K562 (cell line): Measurements from ENCODE around the gene ZNF586. TPM values are rescaled to one million over a fixed set of nuclear protein-coding genes. Genes with fewer than 3 reads are reported as not detected.

Source experiments
- ATAC-seq: fragments of 200-7000 bp; cut with Tn5 transposase; 3 replicates; pipeline ENCODE4 v1.9.1; 2020; ENCODE audit warnings: moderate library complexity
- BruUV-seq: library from RNA; stranded (reverse); fragments of 400-500 nt; replicated peaks from 2 replicates; lab custom pipeline; 2021; lab: Mats Ljungman, UMichigan
- CTCF ChIA-PET: fragments of 300-600 bp; formaldehyde crosslinking; extraction: SDS; loops from one replicate; lab custom pipeline; 2021; ENCODE audit warnings: low intra/inter-chr PET ratio; lab: Yijun Ruan, JAX
- POLR2A ChIA-PET: fragments of 300-600, 350-650 bp; sonication (Branson Sonifier 250); formaldehyde crosslinking; extraction: SDS; loops from one replicate; lab custom pipeline; 2021; ENCODE audit warnings: antibody characterized with exemption, inconsistent platforms; lab: Yijun Ruan, JAX
- DNase-seq, 4 experiments: peaks; one replicate each; pipeline versions ENCODE4 v3.0.0 to v3.0.0-alpha.2; 2011 to 2018; ENCODE audit warnings: low spot score in 3 of 4, mixed read lengths in 3 of 4; ENCODE audit errors: extremely low read depth in 1 of 4
- FAIRE-seq: peaks from 2 replicates; lab custom pipeline; 2011; peaks lifted over from hg19 to GRCh38; lab: Jason Lieb, UNC
- H2AFZ ChIP-seq: 2 replicates; pipeline ENCODE4 v1.6.0; 2011; ENCODE audit warnings: low read depth, low read length, control low read depth, inconsistent platforms
- H3K27ac ChIP-seq: fragments of 200-600 bp; 3 replicates; pipeline ENCODE4 v1.8.0; 2011; ENCODE audit warnings: low read depth, mild to moderate bottlenecking, control low read depth, inconsistent platforms, low read length, moderate library complexity, mixed read lengths; ENCODE audit errors: extremely low read depth
- H3K27me3 ChIP-seq, 2 experiments: fragments of 300-600 bp in 1 of 2; 2 replicates in 1 of 2; 3 replicates in 1 of 2; pipeline versions ENCODE4 v1.6.0 to v1.8.0; 2011; ENCODE audit warnings: inconsistent platforms in 2 of 2, low read length in 2 of 2, mild to moderate bottlenecking in 1 of 2, mixed read lengths in 1 of 2, moderate library complexity in 1 of 2; ENCODE audit not compliant: control insufficient read depth in 2 of 2, insufficient read depth in 2 of 2
- H3K36me3 ChIP-seq: fragments of 300-600 bp; 3 replicates; pipeline ENCODE4 v1.8.0; 2011; ENCODE audit warnings: mild to moderate bottlenecking, low read length, inconsistent platforms; ENCODE audit not compliant: control insufficient read depth, insufficient read depth
- H3K4me1 ChIP-seq, 2 experiments: fragments of 200-600 bp in 1 of 2; replicated peaks in 1 of 2; 2 replicates in 1 of 2; 3 replicates in 1 of 2; pipeline versions ENCODE4 v1.5.1 to v1.8.0; 2011; ENCODE audit warnings: inconsistent platforms in 2 of 2, low read length in 2 of 2, mild to moderate bottlenecking in 1 of 2, mixed read lengths in 1 of 2, moderate library complexity in 1 of 2; ENCODE audit not compliant: control insufficient read depth in 2 of 2, insufficient read depth in 2 of 2
- H3K4me2 ChIP-seq: 2 replicates; pipeline ENCODE4 v1.6.1; 2011; ENCODE audit warnings: low read length, control low read depth, inconsistent platforms, mixed read lengths; ENCODE audit not compliant: insufficient read depth
- H3K4me3 ChIP-seq: fragments of 200-600 bp; sonication (generic), shearing (Covaris generic); 2 replicates; pipeline ENCODE4 v1.5.1; 2016; ENCODE audit warnings: control low read depth, inconsistent platforms
- H3K79me2 ChIP-seq: fragments of 200-600 bp; 3 replicates; pipeline ENCODE4 v1.8.0; 2011; ENCODE audit warnings: low read length, inconsistent platforms; ENCODE audit not compliant: control insufficient read depth, insufficient read depth
- H3K9ac ChIP-seq, 2 experiments: 2 replicates each; pipeline versions ENCODE4 v1.6.0 to v1.6.1; 2011; ENCODE audit warnings: low read depth in 2 of 2, low read length in 2 of 2, control low read depth in 1 of 2, inconsistent platforms in 1 of 2, mild to moderate bottlenecking in 1 of 2, mixed read lengths in 1 of 2; ENCODE audit not compliant: insufficient read depth in 1 of 2
- H3K9me1 ChIP-seq: one replicate; pipeline ENCODE4 v1.6.0; 2011; ENCODE audit warnings: inconsistent platforms, mild to moderate bottlenecking, low read length, moderate library complexity; ENCODE audit not compliant: control insufficient read depth, insufficient read depth
- H3K9me3 ChIP-seq: replicated peaks from 2 replicates; pipeline ENCODE4 v1.5.1; 2011; ENCODE audit warnings: low read depth, low read length, inconsistent platforms; ENCODE audit not compliant: control insufficient read depth, insufficient read depth
- H4K20me1 ChIP-seq: replicated peaks from 2 replicates; pipeline ENCODE4 v1.6.1; 2011; ENCODE audit warnings: low read length, inconsistent platforms, mixed read lengths; ENCODE audit not compliant: control insufficient read depth, insufficient read depth
- ASH1L ChIP-seq: fragments of 450-650 bp; IDR thresholded peaks from 2 replicates; pipeline ENCODE4 v1.6.1; 2018; ENCODE audit warnings: borderline replicate concordance, mild to moderate bottlenecking, low read depth; ENCODE audit not compliant: partially characterized antibody
- DPF2 ChIP-seq: fragments of 450-650 bp; IDR thresholded peaks from 2 replicates; pipeline ENCODE4 v1.6.1; 2016
- NELFE ChIP-seq: IDR thresholded peaks from 2 replicates; pipeline ENCODE4 v1.6.1; 2011; ENCODE audit warnings: mild to moderate bottlenecking; ENCODE audit not compliant: insufficient read depth, insufficient read length
- RB1 ChIP-seq: fragments of 450-650 bp; IDR thresholded peaks from 2 replicates; pipeline ENCODE4 v1.6.1; 2017; ENCODE audit warnings: low read depth, mild to moderate bottlenecking
- ZBTB7A ChIP-seq: IDR thresholded peaks from 2 replicates; pipeline ENCODE4 v1.6.1; 2011; ENCODE audit warnings: low read depth, mild to moderate bottlenecking, low read length, moderate library complexity, borderline replicate concordance; ENCODE audit not compliant: control insufficient read depth
- ZNF347 ChIP-seq: fragments of 450-650 bp; formaldehyde crosslinking; IDR thresholded peaks from 2 replicates; pipeline ENCODE4 v1.4.0; 2020; ENCODE audit warnings: low read depth, mild to moderate bottlenecking, moderate library complexity
- ZNF449 ChIP-seq: fragments of 250-450 bp; sonication (Bioruptor Pico); IDR thresholded peaks from 2 replicates; pipeline ENCODE4 v1.8.0; 2022; ENCODE audit warnings: moderate library complexity, mild to moderate bottlenecking, inconsistent platforms
- whole genome bisulfite sequencing: fragments of 100-300 bp; shearing (Covaris generic); methylation state at CpG from one replicate; pipeline ENCODE4 v1.1.6; 2016; ENCODE audit warnings: low coverage, mixed read lengths; ENCODE audit not compliant: insufficient coverage; ENCODE audit errors: missing lambda C conversion rate; 5-methylcytosine and 5-hydroxymethylcytosine counted together
- in situ Hi-C: fragments of 300-500 bp; cut with MboI; formaldehyde crosslinking; loops from 4 replicates; pipeline ENCODE4 v1.15.0; 2018; ENCODE audit warnings: inconsistent platforms, mixed read lengths
- intact Hi-C: fragments of 100-400 bp; cut with micrococcal nuclease; formaldehyde crosslinking; loops from 2 replicates; pipeline ENCODE4 v1.14.2; 2022
- polyA plus RNA-seq, 8 experiments: library from polyadenylated mRNA; depleted of rRNA in 4 of 8; stranded (reverse) in 5 of 8; unstranded in 3 of 8; fragments of >200 nt; fragmentation: Nextera tagmentation in 2 of 8; fragmentation: Illumina TruSeq in 1 of 8; extraction: Ambion mirVana in 2 of 8; extraction: Trizol in 1 of 8; gene quantifications; 2 replicates each; pipeline versions ENCODE4 v1.2.1 to v1.2.3, GENCODE V29; 2011 to 2014; ENCODE audit warnings: inconsistent platforms in 1 of 8, missing spikeins in 1 of 8
- total RNA-seq, 7 experiments: library from RNA; depleted of rRNA in 6 of 7; stranded (reverse); fragments of >200 nt in 6 of 7; fragmentation: Illumina TruSeq in 2 of 7; extraction: Trizol in 2 of 7; gene quantifications; 2 replicates each; pipeline versions ENCODE4 v1.2.1 to v1.2.3, GENCODE V29; 2011 to 2021; ENCODE audit warnings: low replicate concordance in 1 of 7

ZNF586 gene
- total and polyA plus RNA-seq, 9 of the 15 experiments (the other 6 are each of a cell fraction or from before 2014, with no cell fraction given) = 2.5 to 12.6 (median 8.4) TPM

GRCh38 chr19:57771417-57771816 is 1.9 kb downstream of the ZNF586 start:
- H4K20me1 ChIP-seq = no peaks in the 10 kb centered on the region
- peaks cover 38% of the 10 kb centered on the region; the same call in 2 of the 3 replicates for H3K36me3 ChIP-seq
- POLR2A ChIA-PET = interaction anchor here (1.1 kb wide), 1 partner anchor 31 kb away, joined by 5 read pairs; no protein-coding TSS in a partner anchor

More at GRCh38 chr19:57771417-57771816, 1.9 kb downstream of the ZNF586 start:
- Histone ChIP-seq H3K4me1 (peaks cover 3 to 15% of the 10 kb centered on the region in 2 experiments; a peak in 4 of 5 replicates), H3K27ac (no peak overlapping the region), H3K4me3 (no peak overlapping the region), H3K27me3 (no peaks in the 10 kb centered on the region)
- DNase-seq (no peak), FAIRE-seq (no peak)
- BruUV-seq = no TSS peak
- CTCF ChIA-PET = no interaction called here
- TF ChIP-seq DPF2 (no peak), ASH1L (no peak), NELFE (no peak), RB1 (no peak), ZNF347 (CRISPR knock-in tag) (no peak), ZBTB7A (no peak), ZNF449 (no peak)
- TF ChIP-seq, all 486 proteins: peak for 0
- 87% methylated on average over 4 of the region's 4 CpGs for WGBS
- Histone ChIP-seq H3K9me1 (no peaks in the 10 kb centered on the region), H3K9ac (no peak overlapping the region), H3K79me2 (peaks cover 59% of the 10 kb centered on the region), H3K4me2 (no peak overlapping the region), H3K9me3 (peaks cover 11% of the 10 kb centered on the region), H2AFZ (no peak overlapping the region)
- ATAC-seq = no peak
- intact Hi-C loops (no loop called here), in situ Hi-C loops (no loop called here)
